Epithelial cell of proximal tubule (primary cell): Measurements from ENCODE around the gene CEP126. TPM values are rescaled to one million over a fixed set of nuclear protein-coding genes. Genes with fewer than 3 reads are reported as not detected.

Source experiments
- DNase-seq: peaks from one replicate; pipeline ENCODE4 v3.0.0-alpha.2; 2011; ENCODE audit warnings: low read depth
- H3K4me3 ChIP-seq: 2 replicates; pipeline ENCODE4 v1.5.1; 2011; ENCODE audit warnings: low read depth, mild to moderate bottlenecking, low read length
- CTCF ChIP-seq: conservative IDR thresholded peaks from 2 replicates; pipeline ENCODE4 v1.5.1; 2012; ENCODE audit warnings: low read depth, mild to moderate bottlenecking, low read length
- total RNA-seq: library from RNA; depleted of rRNA; stranded (reverse); fragments of >200 nt; gene quantifications from 2 replicates; pipeline ENCODE4 v1.2.3, GENCODE V29; 2015

The CEP126 gene
- total RNA-seq, 1 donor from 2014 or later = 0.92 TPM

GRCh38 chr11:101913656-101914055 is 1.2 kb upstream of the CEP126 start:
- no peak for DNase-seq
- no peak overlapping the region for H3K4me3 ChIP-seq
- TF ChIP-seq CTCF = no peak

GRCh38 chr11:101914341-101914737 is 471 bp upstream of the CEP126 start:
- no peak for DNase-seq
- no peak for TF ChIP-seq CTCF
- peak overlapping the region; percentile 82 for H3K4me3 ChIP-seq

GRCh38 chr11:101915791-101916291 is 1.0 kb downstream of the CEP126 start:
- TF ChIP-seq CTCF = no peak
- no peak for DNase-seq
- H3K4me3 ChIP-seq = peak overlapping the region; percentile 82

GRCh38 chr11:101916422-101916821 is 1.6 kb downstream of the CEP126 start, which contains the start of gene ANGPTL5:
Gene ANGPTL5 (minus strand): TSS chr11:101916522. CDS start chr11:101907909, 8,613 bp downstream.
- no peak for DNase-seq
- H3K4me3 ChIP-seq = peak within 1 kb of the TSS; percentile 82
- no peak for TF ChIP-seq CTCF

GRCh38 chr11:101917226-101917625 is 2.4 kb downstream of the CEP126 start:
- TF ChIP-seq CTCF = no peak
- DNase-seq = no peak
- H3K4me3 ChIP-seq = no peak overlapping the region

GRCh38 chr11:101920992-101921391 is 6.2 kb downstream of the CEP126 start:
- DNase-seq = no peak
- H3K4me3 ChIP-seq = no peak overlapping the region
- no peak for TF ChIP-seq CTCF

GRCh38 chr11:101923554-101923953 is 8.7 kb downstream of the CEP126 start:
- H3K4me3 ChIP-seq = no peak overlapping the region
- no peak for DNase-seq
- TF ChIP-seq CTCF = no peak
